SU-DHL-6 (cell line): ENCODE results near the gene MCUR1.

ENCODE experiments used
- H2AFZ ChIP-seq: fragments of 200-600 bp; sonication (generic); 2 replicates; pipeline ENCODE4 v1.6.1; 2014; ENCODE audit warnings: low read depth, mild to moderate bottlenecking, moderate library complexity, mixed read lengths, antibody characterized with exemption, low read length; ENCODE audit not compliant: severe bottlenecking
- H3F3A ChIP-seq: fragments of 200-600 bp; shearing (Covaris generic); 2 replicates; pipeline ENCODE4 v1.6.0; 2016; ENCODE audit warnings: antibody characterized with exemption, mild to moderate bottlenecking; ENCODE audit not compliant: insufficient read depth
- H3K27ac ChIP-seq: fragments of 200-600 bp; sonication (generic); 2 replicates; pipeline ENCODE4 v1.5.1; 2016; ENCODE audit warnings: low read depth, mild to moderate bottlenecking, low read length, moderate library complexity, mixed read lengths
- H3K27me3 ChIP-seq: fragments of 200-600 bp; sonication (generic), shearing (Covaris generic); 2 replicates; pipeline ENCODE4 v1.6.0; 2014; ENCODE audit warnings: mild to moderate bottlenecking, low read length
- H3K36me3 ChIP-seq: fragments of 200-600 bp; sonication (generic); 2 replicates; pipeline ENCODE4 v1.6.1; 2014; ENCODE audit warnings: mild to moderate bottlenecking, low read length, mixed read lengths
- H3K4me2 ChIP-seq: fragments of 300-600, 200-600 bp; shearing (Covaris generic), sonication (generic); 2 replicates; pipeline ENCODE4 v1.6.0; 2014; ENCODE audit warnings: low read length, low read depth, mild to moderate bottlenecking; ENCODE audit not compliant: poor library complexity, severe bottlenecking
- H3K4me3 ChIP-seq: fragments of 200-600 bp; sonication (generic); 2 replicates; pipeline ENCODE4 v1.5.1; 2014; ENCODE audit warnings: antibody characterized with exemption, low read length, mild to moderate bottlenecking, mixed read lengths; ENCODE audit not compliant: insufficient read depth, poor library complexity, severe bottlenecking
- H3K79me2 ChIP-seq: fragments of 200-600 bp; sonication (generic); 2 replicates; pipeline ENCODE4 v1.6.1; 2014; ENCODE audit warnings: mild to moderate bottlenecking, low read length, moderate library complexity; ENCODE audit not compliant: insufficient read depth
- H3K9ac ChIP-seq: fragments of 200-600 bp; sonication (generic); 2 replicates; pipeline ENCODE4 v1.7.0; 2014; ENCODE audit warnings: mild to moderate bottlenecking, low read length
- H3K9me2 ChIP-seq: fragments of 200-600 bp; sonication (generic); replicated peaks from 2 replicates; pipeline ENCODE4 v1.6.1; 2014; ENCODE audit warnings: low read length; ENCODE audit not compliant: insufficient read depth
- H3K9me3 ChIP-seq: fragments of 200-600 bp; sonication (generic); 2 replicates; pipeline ENCODE4 v1.6.1; 2014; ENCODE audit warnings: low read length, mixed read lengths; ENCODE audit not compliant: insufficient read depth
- H4K20me1 ChIP-seq: fragments of 200-600 bp; sonication (generic); 2 replicates; pipeline ENCODE4 v1.6.1; 2014; ENCODE audit warnings: low read depth, mild to moderate bottlenecking, antibody characterized with exemption, low read length, moderate library complexity, mixed read lengths
- CTCF ChIP-seq: fragments of 200-600 bp; sonication (generic); IDR thresholded peaks from one replicate; pipeline ENCODE4 v1.5.1; 2017; ENCODE audit warnings: antibody characterized with exemption, mild to moderate bottlenecking, low read length, moderate library complexity; ENCODE audit not compliant: insufficient read depth, poor library complexity, severe bottlenecking
- EZH2phosphoT487 ChIP-seq: fragments of 200-600 bp; sonication (generic), shearing (Covaris generic); conservative IDR thresholded peaks from 2 replicates; pipeline ENCODE4 v1.6.1; 2018; ENCODE audit warnings: mild to moderate bottlenecking, antibody characterized with exemption, low read length, moderate library complexity, mixed read lengths

MCUR1 gene

GRCh38 chr6:13769655-13770053 lies 44.7 kb downstream of the MCUR1 start:
- no peak overlapping the region for H3K4me2 ChIP-seq
- H4K20me1 ChIP-seq: no peaks in the 10 kb centered on the region
- no peak overlapping the region for H3K4me3 ChIP-seq
- H3K36me3 ChIP-seq: no peaks in the 10 kb centered on the region
- no peaks in the 10 kb centered on the region for H3K9me2 ChIP-seq
- TF ChIP-seq EZH2phosphoT487 (no peak), CTCF (peak; percentile 39)
- H3K9ac ChIP-seq: no peak overlapping the region
- H3K79me2 ChIP-seq: no peaks in the 10 kb centered on the region
- H3K9me3 ChIP-seq: no peaks in the 10 kb centered on the region
- no peak overlapping the region for H2AFZ ChIP-seq
- no peaks in the 10 kb centered on the region for H3F3A ChIP-seq
- H3K27me3 ChIP-seq: no peaks in the 10 kb centered on the region
- H3K27ac ChIP-seq: no peak overlapping the region

GRCh38 chr6:13769034-13769654 lies 45.2 kb downstream of the MCUR1 start:
- H3K79me2 ChIP-seq: no peaks in the 10 kb centered on the region
- no peaks in the 10 kb centered on the region for H4K20me1 ChIP-seq
- H2AFZ ChIP-seq: no peak overlapping the region
- no peaks in the 10 kb centered on the region for H3K9me3 ChIP-seq
- no peak overlapping the region for H3K9ac ChIP-seq
- no peak overlapping the region for H3K4me2 ChIP-seq
- no peak overlapping the region for H3K4me3 ChIP-seq
- no peak for TF ChIP-seq CTCF
- no peak for TF ChIP-seq EZH2phosphoT487
- H3K27me3 ChIP-seq: no peaks in the 10 kb centered on the region
- no peak overlapping the region for H3K27ac ChIP-seq
- no peaks in the 10 kb centered on the region for H3F3A ChIP-seq
- H3K9me2 ChIP-seq: no peaks in the 10 kb centered on the region
- H3K36me3 ChIP-seq: no peaks in the 10 kb centered on the region

DNA sequence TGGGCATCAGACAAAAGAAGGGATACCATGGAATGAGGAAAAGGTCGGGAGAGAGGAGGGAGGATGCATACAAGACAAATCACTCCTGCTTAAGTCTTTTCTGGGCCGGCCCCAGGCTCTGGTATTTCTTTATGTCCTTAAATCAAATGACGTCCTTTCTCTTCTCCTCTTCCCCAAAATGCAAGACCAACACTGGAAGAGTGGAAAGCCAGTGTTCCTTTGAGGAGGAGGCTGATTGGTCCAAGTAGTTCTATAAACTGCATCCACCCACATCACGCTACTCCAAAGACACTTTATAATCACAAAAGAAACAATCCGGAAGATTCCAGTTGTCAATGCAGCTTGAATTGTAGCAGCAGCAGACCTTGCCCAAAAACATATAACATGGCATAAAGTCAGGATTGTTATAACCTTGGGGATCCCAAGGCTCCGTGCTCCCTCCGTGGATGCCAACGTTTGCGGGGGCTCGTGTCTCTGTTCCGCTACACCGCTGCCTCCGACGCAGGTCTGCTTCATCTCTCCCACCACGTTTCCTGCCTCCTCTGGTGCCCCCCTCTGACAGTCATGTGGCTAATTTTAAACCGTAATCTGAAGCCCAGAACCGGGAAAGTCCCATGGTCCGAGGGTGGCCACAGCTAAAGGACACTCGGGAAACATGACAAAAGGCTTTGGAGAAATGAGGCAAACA lies 47.1 kb downstream of the MCUR1 start:
- Histone ChIP-seq H3F3A (no peaks in the 10 kb centered on the region), H3K9me3 (no peaks in the 10 kb centered on the region), H4K20me1 (no peaks in the 10 kb centered on the region), H3K9me2 (no peaks in the 10 kb centered on the region), H3K79me2 (no peaks in the 10 kb centered on the region), H2AFZ (no peak overlapping the region), H3K27ac (no peak overlapping the region), H3K9ac (no peak overlapping the region), H3K27me3 (no peaks in the 10 kb centered on the region), H3K36me3 (no peaks in the 10 kb centered on the region), H3K4me2 (peak overlapping the region; percentile 8), H3K4me3 (no peak overlapping the region)
- TF ChIP-seq EZH2phosphoT487: no peak
- no peak for TF ChIP-seq CTCF
